Mononuclear cell (primary cell): ENCODE data around the gene FKBP3. TPM values are rescaled to one million over a fixed set of nuclear protein-coding genes. Genes with fewer than 3 reads are reported as not detected.

Experiments
- total RNA-seq: library from RNA; depleted of rRNA; stranded (reverse); fragments of >200 nt; gene quantifications from one replicate; pipeline ENCODE4 v1.2.3, GENCODE V29; 2012

FKBP3 gene
- total RNA-seq, 1 donor, result 36.2 TPM

Other genes starting within 250 kb of the FKBP3 start
- gene KLHL28, start 172.5 kb downstream of the FKBP3 start, total RNA-seq, result 49.1 TPM
- gene TOGARAM1, start 172.3 kb downstream of the FKBP3 start, total RNA-seq, result 19.1 TPM
- 59.8 TPM for gene PRPF39, start 50.4 kb downstream of the FKBP3 start, total RNA-seq
- 11.2 TPM for gene FANCM, start 1.4 kb upstream of the FKBP3 start, total RNA-seq
- gene MIS18BP1, start 118.7 kb upstream of the FKBP3 start, total RNA-seq, result 72.6 TPM